ENCODE data around the gene UTS2B. TPM values are rescaled to one million over a fixed set of nuclear protein-coding genes. Genes with fewer than 3 reads are reported as not detected.

Gene UTS2B
- total RNA-seq, 1 experiment from 2014 or later = 4.7 TPM

DNA sequence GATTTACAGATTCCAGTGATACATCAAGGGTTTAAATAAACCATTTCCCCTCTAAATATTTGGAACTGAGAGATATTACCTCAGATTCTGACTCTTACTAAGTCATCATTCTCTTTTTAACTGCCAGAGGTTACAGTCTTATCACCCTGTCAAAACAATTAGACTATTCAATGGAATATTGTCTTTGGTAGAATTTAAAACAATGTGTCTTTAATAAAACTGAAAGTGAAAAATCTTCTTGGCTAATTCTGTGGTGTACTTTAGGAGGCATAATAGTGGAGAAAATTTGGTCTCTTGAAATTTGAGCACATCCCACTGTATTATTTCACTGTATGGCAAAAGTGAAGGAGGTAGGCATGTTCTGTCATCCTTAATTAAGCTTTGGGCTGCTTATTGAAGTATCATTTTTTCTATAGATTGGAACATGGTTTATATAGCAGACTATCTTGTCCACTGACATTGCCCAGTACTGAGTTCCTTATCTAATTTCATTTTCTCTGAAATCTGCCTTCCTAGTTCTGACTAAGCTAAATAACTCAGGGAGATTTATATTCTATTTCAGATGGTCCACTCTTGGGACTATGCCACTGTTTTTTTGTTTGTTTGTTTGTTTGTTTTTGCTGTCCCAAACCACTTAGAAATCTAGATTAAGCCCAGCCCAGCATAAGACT is 48.0 kb upstream of the UTS2B start:
- no peak overlapping the region for H3K27ac ChIP-seq (ENCODE audit: low read depth, low read length, poor library complexity, severe bottlenecking)
- ChIA-PET POLR2A (ENCODE audit: low non-redundant PET) (no interaction called here), CTCF (no interaction called here)
- no peak for DNase-seq (ENCODE audit: low spot score)
- TF ChIP-seq, protein P1, sequence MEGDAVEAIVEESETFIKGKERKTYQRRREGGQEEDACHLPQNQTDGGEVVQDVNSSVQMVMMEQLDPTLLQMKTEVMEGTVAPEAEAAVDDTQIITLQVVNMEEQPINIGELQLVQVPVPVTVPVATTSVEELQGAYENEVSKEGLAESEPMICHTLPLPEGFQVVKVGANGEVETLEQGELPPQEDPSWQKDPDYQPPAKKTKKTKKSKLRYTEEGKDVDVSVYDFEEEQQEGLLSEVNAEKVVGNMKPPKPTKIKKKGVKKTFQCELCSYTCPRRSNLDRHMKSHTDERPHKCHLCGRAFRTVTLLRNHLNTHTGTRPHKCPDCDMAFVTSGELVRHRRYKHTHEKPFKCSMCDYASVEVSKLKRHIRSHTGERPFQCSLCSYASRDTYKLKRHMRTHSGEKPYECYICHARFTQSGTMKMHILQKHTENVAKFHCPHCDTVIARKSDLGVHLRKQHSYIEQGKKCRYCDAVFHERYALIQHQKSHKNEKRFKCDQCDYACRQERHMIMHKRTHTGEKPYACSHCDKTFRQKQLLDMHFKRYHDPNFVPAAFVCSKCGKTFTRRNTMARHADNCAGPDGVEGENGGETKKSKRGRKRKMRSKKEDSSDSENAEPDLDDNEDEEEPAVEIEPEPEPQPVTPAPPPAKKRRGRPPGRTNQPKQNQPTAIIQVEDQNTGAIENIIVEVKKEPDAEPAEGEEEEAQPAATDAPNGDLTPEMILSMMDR (conservative IDR thresholded peaks at IDR 0.05; ENCODE audit: low read depth, low read length) = no peak
- TF ChIP-seq EZH2 (IDR thresholded peaks at IDR 0.05; ENCODE audit: borderline replicate concordance, low read depth, low read length, poor library complexity, severe bottlenecking) = no peak
- no peak overlapping the region for H3K4me3 ChIP-seq (ENCODE audit: low read depth, low read length, poor library complexity, severe bottlenecking)
- no TSS peak for BruUV-seq (replicated peaks)
- no peaks in the 10 kb centered on the region for H3K27me3 ChIP-seq (replicated peaks; ENCODE audit: insufficient read depth, low read depth, low read length, poor library complexity)
- H3K4me1 ChIP-seq (ENCODE audit: insufficient read depth, low read length, poor library complexity, severe bottlenecking) = peaks cover 32% of the 10 kb centered on the region
- peaks cover 25% of the 10 kb centered on the region for H3K36me3 ChIP-seq (ENCODE audit: insufficient read depth, low read length, poor library complexity, severe bottlenecking)
- intact Hi-C loops (cut with micrococcal nuclease; ENCODE audit: unreplicated experiment) = no loop called here
- no peaks in the 10 kb centered on the region for H3K9me3 ChIP-seq (ENCODE audit: low read depth, low read length, poor library complexity, severe bottlenecking)

GRCh38 chr3:191376516-191377141 is 46.3 kb upstream of the UTS2B start:
- BruUV-seq (replicated peaks) = no TSS peak
- intact Hi-C loops (cut with micrococcal nuclease; ENCODE audit: unreplicated experiment) = no loop called here
- Histone ChIP-seq H3K27me3 (replicated peaks; ENCODE audit: insufficient read depth, low read depth, low read length, poor library complexity) (no peaks in the 10 kb centered on the region), H3K9me3 (ENCODE audit: low read depth, low read length, poor library complexity, severe bottlenecking) (no peaks in the 10 kb centered on the region), H3K4me1 (ENCODE audit: insufficient read depth, low read length, poor library complexity, severe bottlenecking) (peaks cover 23% of the 10 kb centered on the region), H3K36me3 (ENCODE audit: insufficient read depth, low read length, poor library complexity, severe bottlenecking) (peaks cover 13% of the 10 kb centered on the region), H3K4me3 (ENCODE audit: low read depth, low read length, poor library complexity, severe bottlenecking) (no peak overlapping the region), H3K27ac (ENCODE audit: low read depth, low read length, poor library complexity, severe bottlenecking) (no peak overlapping the region)
- ChIA-PET CTCF (no interaction called here), POLR2A (ENCODE audit: low non-redundant PET) (no interaction called here)
- TF ChIP-seq EZH2 (IDR thresholded peaks at IDR 0.05; ENCODE audit: borderline replicate concordance, low read depth, low read length, poor library complexity, severe bottlenecking) = no peak
- TF ChIP-seq, protein P1 (conservative IDR thresholded peaks at IDR 0.05; ENCODE audit: low read depth, low read length) = no peak
- DNase-seq (ENCODE audit: low spot score) = peak; percentile 44

DNA sequence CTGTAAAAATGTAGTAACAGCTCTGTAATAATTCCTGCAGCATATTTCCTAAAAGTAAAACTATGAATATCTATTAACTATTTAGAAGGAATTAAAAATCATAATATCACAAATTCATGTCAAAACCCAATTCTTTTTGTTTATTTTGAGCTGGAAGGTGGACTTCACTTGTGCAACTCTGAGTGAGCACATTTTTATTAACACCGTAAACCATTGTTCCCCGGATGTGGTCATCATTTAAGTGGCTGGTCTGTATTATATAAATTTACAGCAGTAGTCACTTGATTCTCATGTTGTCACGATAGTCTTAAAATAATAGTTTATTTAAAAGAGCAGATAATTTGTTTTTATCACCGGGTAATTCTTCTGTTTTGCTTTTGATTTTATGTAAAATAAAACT is 43.0 kb upstream of the UTS2B start:
- TF ChIP-seq, protein P1 (conservative IDR thresholded peaks at IDR 0.05; ENCODE audit: low read depth, low read length) = no peak
- TF ChIP-seq EZH2 (IDR thresholded peaks at IDR 0.05; ENCODE audit: borderline replicate concordance, low read depth, low read length, poor library complexity, severe bottlenecking) = no peak
- H3K27me3 ChIP-seq (replicated peaks; ENCODE audit: insufficient read depth, low read depth, low read length, poor library complexity) = no peaks in the 10 kb centered on the region
- H3K4me1 ChIP-seq (ENCODE audit: insufficient read depth, low read length, poor library complexity, severe bottlenecking) = peaks cover 39% of the 10 kb centered on the region
- CTCF ChIA-PET = no interaction called here
- no peak for DNase-seq (ENCODE audit: low spot score)
- POLR2A ChIA-PET (ENCODE audit: low non-redundant PET) = no interaction called here
- no peak overlapping the region for H3K4me3 ChIP-seq (ENCODE audit: low read depth, low read length, poor library complexity, severe bottlenecking)
- peaks cover 4% of the 10 kb centered on the region for H3K36me3 ChIP-seq (ENCODE audit: insufficient read depth, low read length, poor library complexity, severe bottlenecking)
- H3K27ac ChIP-seq (ENCODE audit: low read depth, low read length, poor library complexity, severe bottlenecking) = no peak overlapping the region
- no peaks in the 10 kb centered on the region for H3K9me3 ChIP-seq (ENCODE audit: low read depth, low read length, poor library complexity, severe bottlenecking)
- intact Hi-C loops (cut with micrococcal nuclease; ENCODE audit: unreplicated experiment) = no loop called here
- BruUV-seq (replicated peaks) = no TSS peak

All from A673 (cell line).